GM19193 (cell line): ENCODE measurements around the gene MANSC1.

Experiments
- POLR2A ChIP-seq: IDR thresholded peaks from 4 replicates; pipeline ENCODE4 v1.6.1; 2011; ENCODE audit not compliant: insufficient read depth, insufficient read length; ENCODE audit errors: extremely low read depth

Gene MANSC1

GRCh38 chr12:12336511-12336910 is 13.5 kb downstream of the MANSC1 start:
- TF ChIP-seq POLR2A = no peak

DNA sequence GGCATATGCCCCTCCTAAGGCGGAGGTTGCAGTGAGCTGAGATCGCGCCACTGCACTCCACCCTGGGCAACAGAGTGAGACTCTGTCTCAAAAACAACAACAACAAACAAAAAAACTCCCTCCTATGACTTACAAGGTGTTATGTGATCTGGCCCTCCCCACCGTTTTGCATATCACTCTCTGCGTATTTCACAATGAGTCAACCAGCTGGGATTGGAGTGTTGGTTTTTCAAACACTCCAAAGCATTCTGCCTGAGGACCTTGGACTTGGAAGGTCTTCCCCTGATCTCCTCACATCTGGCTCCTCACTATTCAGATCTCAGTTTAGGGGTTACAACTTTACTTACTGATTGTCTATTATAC is 14.0 kb downstream of the MANSC1 start:
- no peak for TF ChIP-seq POLR2A

GRCh38 chr12:12334367-12335040 is 15.5 kb downstream of the MANSC1 start:
- TF ChIP-seq POLR2A = no peak

GRCh38 chr12:12333407-12334366 is 16.4 kb downstream of the MANSC1 start:
- no peak for TF ChIP-seq POLR2A

DNA sequence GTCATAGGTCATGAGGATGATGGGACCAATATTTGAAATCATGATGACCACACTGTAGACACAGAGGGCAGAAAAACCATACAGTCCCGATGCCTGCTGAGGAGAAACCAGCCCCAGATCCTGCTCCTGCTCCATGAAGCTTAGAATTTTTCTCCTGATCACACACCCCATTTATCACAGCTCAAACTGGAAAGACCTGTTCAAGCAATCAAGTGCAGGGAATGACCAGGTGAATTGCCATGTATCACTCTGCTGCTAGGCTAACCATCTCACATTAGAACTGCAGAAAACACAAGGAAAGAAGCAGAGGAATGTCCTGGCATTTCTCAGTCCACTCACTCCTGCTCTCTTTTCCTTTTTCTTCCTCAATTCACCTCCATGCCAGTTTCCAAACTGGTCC is 18.1 kb downstream of the MANSC1 start:
- TF ChIP-seq POLR2A = no peak

GRCh38 chr12:12331244-12331771 is 18.7 kb downstream of the MANSC1 start:
- TF ChIP-seq POLR2A = no peak

DNA sequence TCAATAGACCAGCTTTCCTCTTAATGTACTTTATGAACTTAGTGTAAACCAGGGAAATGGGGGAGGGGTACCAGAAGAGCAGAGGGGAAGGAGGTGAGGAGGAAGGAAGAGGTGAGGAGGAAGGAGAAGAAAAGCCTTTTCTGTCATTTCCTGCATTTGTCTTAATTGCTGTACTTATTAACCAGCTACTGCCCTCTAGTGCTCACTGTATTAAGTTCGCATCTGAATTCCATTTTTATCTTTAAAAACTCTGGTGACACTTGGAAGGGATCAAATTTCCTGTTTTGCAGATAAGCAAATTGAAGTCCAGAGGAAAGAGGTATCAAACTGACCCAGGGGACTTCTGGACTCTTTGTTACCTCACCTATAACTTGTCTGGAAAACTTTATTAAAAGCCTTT is 22.2 kb downstream of the MANSC1 start:
- TF ChIP-seq POLR2A = no peak

GRCh38 chr12:12326262-12326661 is 23.8 kb downstream of the MANSC1 start:
- no peak for TF ChIP-seq POLR2A

- no peak for TF ChIP-seq POLR2A
Observed at GRCh38 chr12:12323591-12323990, 26.5 kb downstream of the MANSC1 start.

DNA sequence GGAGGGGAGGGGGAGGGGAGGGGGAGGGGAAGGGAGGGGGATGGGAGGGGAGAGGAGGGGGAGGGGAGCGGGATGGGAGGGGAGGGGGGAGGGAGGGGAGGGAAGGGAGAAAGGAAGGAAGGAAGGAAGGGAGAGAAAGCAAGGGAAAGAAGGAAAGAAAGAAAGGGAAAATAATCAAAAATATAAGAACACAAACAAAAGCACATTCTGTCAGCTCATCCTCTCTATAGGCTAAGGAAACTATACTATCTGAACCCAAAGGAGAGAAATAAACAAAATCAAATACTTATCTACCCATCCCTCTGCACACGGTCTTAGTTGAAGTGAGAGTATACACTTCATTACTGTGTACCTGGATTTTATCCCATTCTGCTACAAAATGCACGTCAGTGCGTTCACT is 26.9 kb downstream of the MANSC1 start:
- TF ChIP-seq POLR2A = no peak

DNA sequence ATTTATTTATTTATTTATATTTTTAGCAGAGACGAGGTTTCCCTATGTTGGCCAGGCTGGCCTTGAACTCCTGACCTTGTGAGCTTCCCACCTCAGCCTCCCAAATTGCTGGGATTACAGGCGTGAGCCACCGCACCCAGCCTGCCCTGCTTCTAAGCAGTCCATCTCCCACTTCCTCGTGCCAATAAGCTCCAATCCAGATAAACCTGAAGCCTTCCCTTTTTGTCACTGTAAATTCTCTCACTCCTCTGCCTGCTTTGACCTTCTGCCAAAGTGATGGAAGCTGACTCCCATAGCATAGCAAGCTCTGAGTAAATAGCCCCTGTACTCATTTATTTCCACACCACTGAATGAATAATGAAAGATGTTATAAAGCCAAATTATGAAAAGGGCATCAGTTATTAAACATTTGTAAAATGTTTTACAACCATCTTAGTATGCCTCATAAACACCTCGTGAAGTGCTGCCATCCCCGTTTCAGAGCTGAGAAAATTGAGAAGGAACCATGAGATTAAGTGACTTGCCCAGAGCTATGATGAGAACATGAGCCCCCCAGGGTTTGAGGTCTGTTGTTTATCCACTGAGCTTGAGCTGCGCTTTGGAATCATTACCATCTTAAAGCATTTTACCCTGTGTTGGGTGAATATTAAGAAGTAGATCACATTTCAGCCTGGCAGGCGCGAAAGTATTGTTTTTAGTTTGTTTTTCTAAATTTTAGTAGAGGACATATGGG is 30.4 kb downstream of the MANSC1 start:
- no peak for TF ChIP-seq POLR2A

- no peak for TF ChIP-seq POLR2A
Observed at GRCh38 chr12:12315838-12316237, 34.2 kb downstream of the MANSC1 start.

DNA sequence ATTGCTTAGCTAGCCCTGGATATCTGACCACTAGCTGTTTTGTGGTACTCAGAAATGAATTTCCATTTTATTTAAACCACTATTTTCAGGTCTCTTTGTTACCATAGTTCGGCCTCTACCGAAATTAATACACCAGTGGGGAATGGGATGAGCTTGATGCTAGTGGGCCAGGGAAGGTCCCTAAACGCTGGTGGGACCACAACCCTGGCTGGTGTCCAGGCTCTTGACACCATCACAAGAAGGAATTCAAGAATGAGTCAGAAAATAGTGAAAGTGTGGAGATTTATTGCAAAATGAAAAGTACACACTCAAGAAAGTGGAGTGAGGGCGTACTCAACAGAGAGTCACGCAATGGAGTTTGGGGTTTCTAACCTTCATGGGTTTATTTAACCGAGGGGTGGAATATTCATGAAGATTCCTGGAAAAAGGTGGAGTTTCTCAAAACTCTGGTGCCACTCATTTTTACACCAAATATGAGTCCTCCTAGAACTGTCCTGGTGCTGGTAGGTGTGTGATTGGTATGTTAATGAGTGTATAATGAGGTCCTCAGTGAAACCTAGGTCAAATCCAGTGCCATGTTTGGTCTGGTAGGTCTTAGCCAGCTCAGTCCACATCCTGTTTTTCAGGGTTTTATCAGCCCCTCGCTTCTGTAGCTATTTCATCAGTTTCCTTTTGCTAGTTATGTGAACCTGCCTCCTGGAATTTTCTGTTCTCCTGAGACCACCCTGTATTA is 44.3 kb downstream of the MANSC1 start:
- no peak for TF ChIP-seq POLR2A

GRCh38 chr12:12302976-12303375 is 47.1 kb downstream of the MANSC1 start:
- TF ChIP-seq POLR2A = no peak
